BJ (cell line): Measurements from ENCODE around the gene SSBP4. TPM values are rescaled to one million over a fixed set of nuclear protein-coding genes. Genes with fewer than 3 reads are reported as not detected.

Source experiments
- CTCF ChIA-PET: fragments of 350-600 bp; formaldehyde crosslinking; extraction: SDS; loops from one replicate; lab custom pipeline; 2021; ENCODE audit warnings: antibody characterized with exemption, inconsistent platforms; lab: Yijun Ruan, JAX
- POLR2A ChIA-PET: fragments of 300-600 bp; sonication (Branson Sonifier 250); formaldehyde crosslinking; extraction: SDS; loops from one replicate; lab custom pipeline; 2021; ENCODE audit warnings: antibody characterized with exemption; lab: Charles Lee
- DNase-seq: peaks from one replicate; pipeline ENCODE4 v3.0.0-alpha.2; 2011; ENCODE audit warnings: low read depth
- H3K27me3 ChIP-seq: 2 replicates; pipeline ENCODE4 v1.6.0; 2011; ENCODE audit warnings: low read length; ENCODE audit not compliant: control insufficient read depth, insufficient read depth
- H3K36me3 ChIP-seq: 2 replicates; pipeline ENCODE4 v1.5.1; 2011; ENCODE audit warnings: low read length; ENCODE audit not compliant: control insufficient read depth, insufficient read depth
- H3K4me3 ChIP-seq: 2 replicates; pipeline ENCODE4 v1.5.1; 2011; ENCODE audit warnings: low read depth, mild to moderate bottlenecking, control low read depth, low read length
- CTCF ChIP-seq: IDR thresholded peaks from 2 replicates; pipeline ENCODE4 v1.5.1; 2011; ENCODE audit warnings: low read depth, mild to moderate bottlenecking, control low read depth, inconsistent platforms, low read length, moderate library complexity; ENCODE audit not compliant: insufficient read depth
- polyA plus RNA-seq: library from polyadenylated mRNA; depleted of rRNA; stranded (reverse); fragments of >200 nt; gene quantifications from 2 replicates; pipeline ENCODE4 v1.2.3, GENCODE V29; 2011

The SSBP4 gene
- polyA plus RNA-seq, 1 experiment = 24.1 TPM

GRCh38 chr19:18452386-18452785, 33.2 kb downstream of the SSBP4 start:
- no peak for DNase-seq
- no peak for TF ChIP-seq CTCF
- Histone ChIP-seq H3K36me3 (peaks cover 44% of the 10 kb centered on the region), H3K27me3 (no peaks in the 10 kb centered on the region), H3K4me3 (no peak overlapping the region)
- ChIA-PET CTCF (interaction anchor here (0.7 to 5.2 kb wide), 13 partner anchors 8 to 395 kb away, joined by 3 to 57 read pairs (median 5); partner anchors contain the start of gene REX1BD), POLR2A (no interaction called here)

DNA sequence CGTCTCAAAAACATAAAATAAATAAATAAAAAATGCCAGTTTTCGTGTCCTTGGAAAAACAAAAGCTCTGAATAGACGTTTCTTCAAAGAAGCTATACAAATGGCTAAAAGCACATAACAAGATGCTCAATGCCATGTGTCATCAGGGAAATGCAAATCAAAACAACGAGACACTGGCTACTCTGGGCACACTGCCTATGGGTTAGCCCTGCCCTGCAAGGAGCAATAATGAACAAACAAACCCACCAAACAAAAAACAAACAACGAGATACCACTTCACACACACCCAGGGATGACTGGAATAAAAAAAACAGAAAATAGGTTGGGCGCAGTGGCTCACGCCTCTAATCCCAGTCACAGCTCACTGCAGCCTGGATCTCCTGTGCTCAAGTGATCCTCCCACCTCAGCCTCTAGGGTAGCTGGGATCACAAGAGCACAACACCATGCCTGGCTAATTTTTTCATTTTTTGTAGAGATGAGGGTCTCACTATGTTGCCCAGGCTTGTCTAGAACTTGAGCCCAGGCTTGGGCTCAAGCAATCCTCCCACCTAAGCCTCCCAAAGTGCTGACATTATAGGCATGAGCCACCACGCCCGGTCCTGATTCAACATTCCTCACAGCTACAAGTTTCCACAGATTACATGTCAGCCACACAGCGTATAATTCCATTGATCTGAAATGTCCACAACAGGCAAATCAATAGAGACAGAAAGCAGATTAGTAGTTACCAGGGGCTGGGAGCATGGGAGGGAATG, 34.2 kb downstream of the SSBP4 start:
- no peak for DNase-seq
- Histone ChIP-seq H3K4me3 (no peak overlapping the region), H3K27me3 (no peaks in the 10 kb centered on the region), H3K36me3 (peaks cover 48% of the 10 kb centered on the region)
- ChIA-PET POLR2A (no interaction called here), CTCF (interaction anchor here (0.7 to 3.9 kb wide), 11 partner anchors 8 to 395 kb away, joined by 3 to 11 read pairs (median 5); no protein-coding TSS in a partner anchor)
- TF ChIP-seq CTCF = no peak

DNA sequence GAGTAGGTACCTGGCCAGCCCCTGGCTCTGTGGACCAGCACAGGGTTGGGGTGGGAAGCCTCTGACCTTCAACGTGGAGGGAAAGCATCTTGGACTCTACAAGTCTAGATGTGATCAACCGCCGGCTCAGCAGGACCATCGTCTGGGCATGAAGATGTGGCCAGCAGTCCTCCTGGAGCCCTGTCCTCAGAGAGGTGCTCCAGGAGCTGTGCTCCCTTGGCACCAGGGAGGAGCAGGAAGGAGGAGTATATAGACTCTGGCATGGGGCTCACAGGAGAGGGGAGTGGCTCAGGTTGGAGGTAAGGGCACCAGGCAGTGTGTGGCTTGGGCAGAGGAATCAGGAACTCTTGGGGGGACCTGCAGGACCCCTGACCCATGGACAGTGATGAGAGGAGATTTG, 37.1 kb downstream of the SSBP4 start:
- no peak overlapping the region for H3K4me3 ChIP-seq
- TF ChIP-seq CTCF = no peak

DNA sequence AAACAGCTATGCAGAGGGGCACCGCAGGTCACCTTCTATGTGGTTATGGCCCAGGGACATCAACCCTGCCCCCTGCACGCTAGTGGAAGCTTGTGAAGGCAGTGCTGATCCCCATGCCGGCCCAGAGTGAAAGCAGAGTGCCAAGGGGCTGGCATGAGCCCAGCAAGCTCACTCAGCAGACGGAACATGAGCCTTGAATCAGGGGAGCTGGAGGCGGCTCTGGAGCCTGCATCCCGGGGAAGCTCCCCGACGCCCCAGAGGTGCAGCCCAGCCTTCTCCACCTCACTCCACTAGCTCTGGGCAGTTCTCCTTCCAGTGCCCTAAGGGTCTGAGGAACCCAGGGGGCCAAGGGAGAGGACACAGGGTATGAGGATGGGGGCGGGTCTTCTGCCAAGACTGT, 37.8 kb downstream of the SSBP4 start:
- TF ChIP-seq CTCF = no peak
- no peak for DNase-seq
- H3K4me3 ChIP-seq = no peak overlapping the region
- no peaks in the 10 kb centered on the region for H3K27me3 ChIP-seq
- CTCF ChIA-PET = interaction anchor here (1.1 to 2.0 kb wide), 3 partner anchors 12 to 132 kb away, joined by 3 to 9 read pairs (median 4); partner anchors contain the start of gene REX1BD
- peaks cover 37% of the 10 kb centered on the region for H3K36me3 ChIP-seq
- POLR2A ChIA-PET = interaction anchor here (0.6 kb wide), 2 partner anchors 28 to 453 kb away, joined by 6 to 8 read pairs; no protein-coding TSS in a partner anchor

More for the DNA sequence above, 37.1 kb downstream of the SSBP4 start:
- DNase-seq = no peak
- CTCF ChIA-PET = interaction anchor here (1.1 to 2.0 kb wide), 2 partner anchors 13 to 69 kb away, joined by 3 to 9 read pairs; no protein-coding TSS in a partner anchor
- Histone ChIP-seq H3K36me3 (peaks cover 37% of the 10 kb centered on the region), H3K27me3 (no peaks in the 10 kb centered on the region)
- POLR2A ChIA-PET = no interaction called here
